ENCODE measurements around the gene GNA12. TPM values are rescaled to one million over a fixed set of nuclear protein-coding genes. Genes with fewer than 3 reads are reported as not detected.

The GNA12 gene
- total RNA-seq, 3 donors from 2014 or later (not counting 1 experiment from before 2014, with no cell fraction given) = 12.6 to 20.2 (median 19.5) TPM

DNA sequence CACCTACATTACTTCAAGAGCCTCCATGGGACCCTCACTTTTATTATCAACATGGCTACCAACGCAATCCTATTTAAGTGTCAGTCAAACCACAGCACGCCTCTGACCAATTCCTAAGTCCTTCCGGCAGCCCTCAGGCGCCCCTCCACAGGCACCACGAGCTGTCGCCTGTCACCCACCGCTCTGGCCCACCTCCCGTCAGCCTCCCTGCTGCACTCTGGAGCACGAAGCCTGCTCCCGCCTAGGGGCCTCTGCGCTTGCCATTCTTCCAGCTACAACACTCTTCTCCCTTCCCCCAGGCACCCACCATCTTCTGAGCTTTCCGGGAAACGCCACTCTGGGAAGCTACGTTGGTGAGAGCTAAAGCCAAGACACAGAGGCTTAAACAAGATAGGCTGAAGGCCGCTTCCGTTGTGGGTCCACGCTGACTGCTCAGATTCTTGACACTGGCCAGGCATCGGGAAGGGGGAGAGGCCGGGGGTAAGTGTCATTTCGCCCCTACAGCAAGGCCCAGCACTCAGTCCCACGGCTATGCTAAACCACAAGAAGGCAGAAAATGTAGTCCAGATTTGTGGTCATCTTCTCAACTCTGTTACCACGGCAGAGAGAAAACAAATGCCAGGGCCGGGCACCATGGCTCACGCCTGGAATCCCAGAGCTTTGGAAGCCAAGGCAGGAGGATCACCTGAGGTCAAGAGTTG, 56.7 kb downstream of the GNA12 start:
- H3K4me3 Mint-ChIP-seq = no peak overlapping the region
- WGBS (ENCODE audit: insufficient coverage) = 93% methylated on average over 24 of the region's 24 CpGs
- intact Hi-C loops (cut with micrococcal nuclease) = no loop called here
- ATAC-seq (no peak), DNase-seq (no peak)
- H3K36me3 Mint-ChIP-seq = no peaks in the 10 kb centered on the region
- Histone ChIP-seq H3K9me3 (ENCODE audit: control insufficient read depth, insufficient read depth, low read length) (no peaks in the 10 kb centered on the region), H3K4me3 (ENCODE audit: low read length) (no peak overlapping the region), H3K4me1 (ENCODE audit: control insufficient read depth, insufficient read depth, low read length) (no peaks in the 10 kb centered on the region), H3K27ac (ENCODE audit: low read length) (no peak overlapping the region), H3K36me3 (ENCODE audit: control insufficient read depth, insufficient read depth, low read length) (peaks cover 10% of the 10 kb centered on the region), H3K27me3 (ENCODE audit: control insufficient read depth, insufficient read depth, low read length) (no peaks in the 10 kb centered on the region)
- no peaks in the 10 kb centered on the region for H3K9me3 Mint-ChIP-seq
- no peaks in the 10 kb centered on the region for H3K27me3 Mint-ChIP-seq (ENCODE audit: low read depth in 2 of 2)
- TF ChIP-seq, protein P1, sequence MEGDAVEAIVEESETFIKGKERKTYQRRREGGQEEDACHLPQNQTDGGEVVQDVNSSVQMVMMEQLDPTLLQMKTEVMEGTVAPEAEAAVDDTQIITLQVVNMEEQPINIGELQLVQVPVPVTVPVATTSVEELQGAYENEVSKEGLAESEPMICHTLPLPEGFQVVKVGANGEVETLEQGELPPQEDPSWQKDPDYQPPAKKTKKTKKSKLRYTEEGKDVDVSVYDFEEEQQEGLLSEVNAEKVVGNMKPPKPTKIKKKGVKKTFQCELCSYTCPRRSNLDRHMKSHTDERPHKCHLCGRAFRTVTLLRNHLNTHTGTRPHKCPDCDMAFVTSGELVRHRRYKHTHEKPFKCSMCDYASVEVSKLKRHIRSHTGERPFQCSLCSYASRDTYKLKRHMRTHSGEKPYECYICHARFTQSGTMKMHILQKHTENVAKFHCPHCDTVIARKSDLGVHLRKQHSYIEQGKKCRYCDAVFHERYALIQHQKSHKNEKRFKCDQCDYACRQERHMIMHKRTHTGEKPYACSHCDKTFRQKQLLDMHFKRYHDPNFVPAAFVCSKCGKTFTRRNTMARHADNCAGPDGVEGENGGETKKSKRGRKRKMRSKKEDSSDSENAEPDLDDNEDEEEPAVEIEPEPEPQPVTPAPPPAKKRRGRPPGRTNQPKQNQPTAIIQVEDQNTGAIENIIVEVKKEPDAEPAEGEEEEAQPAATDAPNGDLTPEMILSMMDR (IDR thresholded peaks at IDR 0.05) = no peak
- H3K4me1 Mint-ChIP-seq = peaks cover 6 to 10% of the 10 kb centered on the region in 2 donors
- no peak overlapping the region for H3K27ac Mint-ChIP-seq

DNA sequence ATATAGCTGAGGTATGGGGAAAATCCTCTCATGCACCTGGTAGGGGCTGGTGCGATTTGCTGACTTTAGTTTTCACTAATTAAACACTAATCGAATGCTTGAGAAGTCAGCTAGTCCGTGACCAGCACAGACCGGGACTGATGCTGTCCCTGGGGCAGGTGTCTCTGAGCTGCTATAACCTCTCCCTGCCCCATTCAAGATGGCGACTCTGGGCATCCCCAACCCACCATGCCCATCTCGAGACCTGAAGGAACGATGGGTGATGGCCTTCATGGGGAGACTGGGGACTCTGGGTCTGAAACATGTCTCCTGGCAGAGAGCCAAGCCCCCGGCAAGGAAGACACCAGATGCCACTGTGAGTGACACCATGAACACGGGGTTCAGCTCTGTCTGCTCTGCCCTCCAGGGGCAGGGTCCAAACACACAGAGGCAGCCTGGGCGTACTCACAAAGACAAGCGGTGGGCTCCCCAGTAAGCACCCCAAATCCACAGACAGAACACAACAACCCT, 57.4 kb downstream of the GNA12 start:
- intact Hi-C loops (cut with micrococcal nuclease) = no loop called here
- H3K4me3 ChIP-seq (ENCODE audit: low read length) = no peak overlapping the region
- no peaks in the 10 kb centered on the region for H3K4me1 ChIP-seq (ENCODE audit: control insufficient read depth, insufficient read depth, low read length)
- H3K27me3 ChIP-seq (ENCODE audit: control insufficient read depth, insufficient read depth, low read length) = no peaks in the 10 kb centered on the region
- no peak overlapping the region for H3K27ac ChIP-seq (ENCODE audit: low read length)
- Mint-ChIP-seq H3K36me3 (no peaks in the 10 kb centered on the region), H3K4me3 (no peak overlapping the region), H3K9me3 (no peaks in the 10 kb centered on the region), H3K27ac (no peak overlapping the region), H3K27me3 (ENCODE audit: low read depth in 2 of 2) (no peaks in the 10 kb centered on the region), H3K4me1 (peaks cover 6 to 10% of the 10 kb centered on the region in 2 donors)
- WGBS (ENCODE audit: insufficient coverage) = 93% methylated on average over 11 of the region's 11 CpGs
- no peaks in the 10 kb centered on the region for H3K9me3 ChIP-seq (ENCODE audit: control insufficient read depth, insufficient read depth, low read length)
- no peak for DNase-seq
- peaks cover 3% of the 10 kb centered on the region for H3K36me3 ChIP-seq (ENCODE audit: control insufficient read depth, insufficient read depth, low read length)
- ATAC-seq = no peak
- TF ChIP-seq, protein P1 (IDR thresholded peaks at IDR 0.05) = no peak

DNA sequence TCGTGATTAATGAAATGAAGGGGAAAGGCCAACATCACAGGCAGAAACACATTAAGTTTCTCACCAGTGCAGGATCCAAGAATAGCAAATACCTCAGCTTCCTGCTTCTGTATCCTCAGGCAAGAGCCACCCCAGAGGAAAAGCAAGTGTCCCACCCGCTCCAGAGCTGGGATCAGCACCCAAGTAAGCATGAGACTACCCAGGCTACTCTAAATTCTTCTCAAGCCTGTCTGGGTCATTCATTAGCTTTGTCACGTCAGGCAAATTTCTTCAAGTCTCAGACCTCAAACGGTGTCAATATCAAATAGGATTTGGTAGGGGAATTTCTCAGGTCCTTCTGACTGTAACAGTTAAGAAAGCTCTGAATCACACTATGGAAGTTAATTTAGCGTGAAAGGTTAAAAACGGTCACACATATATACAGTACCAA, 59.0 kb downstream of the GNA12 start:
- Histone ChIP-seq H3K9me3 (ENCODE audit: control insufficient read depth, insufficient read depth, low read length) (no peaks in the 10 kb centered on the region), H3K27me3 (ENCODE audit: control insufficient read depth, insufficient read depth, low read length) (no peaks in the 10 kb centered on the region), H3K36me3 (ENCODE audit: control insufficient read depth, insufficient read depth, low read length) (peaks cover 3% of the 10 kb centered on the region), H3K27ac (ENCODE audit: low read length) (no peak overlapping the region), H3K4me3 (ENCODE audit: low read length) (no peak overlapping the region), H3K4me1 (ENCODE audit: control insufficient read depth, insufficient read depth, low read length) (no peaks in the 10 kb centered on the region)
- no peak overlapping the region for H3K4me3 Mint-ChIP-seq
- WGBS (ENCODE audit: insufficient coverage) = 57% methylated on average over 3 of the region's 6 CpGs
- H3K27me3 Mint-ChIP-seq (ENCODE audit: low read depth in 2 of 2) = no peaks in the 10 kb centered on the region
- intact Hi-C loops (cut with micrococcal nuclease) = no loop called here
- H3K4me1 Mint-ChIP-seq = peaks cover 10 to 15% of the 10 kb centered on the region in 2 donors
- no peaks in the 10 kb centered on the region for H3K36me3 Mint-ChIP-seq
- ATAC-seq (no peak), DNase-seq (no peak)
- TF ChIP-seq, protein P1 (IDR thresholded peaks at IDR 0.05) = no peak
- H3K27ac Mint-ChIP-seq = no peak overlapping the region
- H3K9me3 Mint-ChIP-seq = no peaks in the 10 kb centered on the region

Data from natural killer cell (primary cell).